HFF-Myc (cell line): ENCODE data around the gene FAM111A.

Experiments
- DNase-seq: peaks from one replicate; pipeline ENCODE4 v3.0.0-alpha.2; 2011; ENCODE audit warnings: low read depth; ENCODE audit errors: extremely low read depth
- H3K4me3 ChIP-seq: replicated peaks from 2 replicates; pipeline ENCODE4 v1.5.1; 2011; ENCODE audit warnings: low read depth, mild to moderate bottlenecking, control low read depth, low read length
- TF ChIP-seq, protein P1 (sequence below): IDR thresholded peaks from 2 replicates; pipeline ENCODE4 v1.5.1; 2012; ENCODE audit warnings: mild to moderate bottlenecking, low read depth, low read length, control low read depth; ENCODE audit errors: missing control alignments

FAM111A gene

DNA sequence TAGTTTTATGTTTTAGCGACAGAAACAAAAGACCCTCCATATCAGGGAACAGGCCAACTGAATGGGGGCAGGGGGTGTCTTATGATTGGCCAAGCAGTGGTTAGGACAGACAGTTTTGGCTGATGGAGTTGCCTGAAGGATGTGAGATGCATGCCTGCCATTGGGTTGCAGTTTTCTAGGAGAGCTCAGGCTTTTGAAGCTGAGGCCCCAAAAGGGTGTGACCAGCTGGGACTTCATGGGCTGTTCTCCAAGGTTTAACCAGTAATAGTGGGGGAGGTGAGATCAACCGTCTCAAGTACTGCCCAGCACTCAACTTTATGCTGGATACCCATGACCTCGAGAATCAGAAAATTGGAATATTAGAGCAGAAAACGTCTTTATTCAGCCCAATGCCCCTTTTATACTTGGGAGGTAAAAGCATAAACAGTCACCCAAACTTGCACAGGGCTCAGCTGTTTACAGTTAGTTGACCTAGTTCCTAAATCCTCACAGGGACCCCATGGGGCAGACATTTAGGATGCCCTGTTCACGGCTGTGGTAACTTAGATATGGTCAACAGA lies 42.8 kb downstream of the FAM111A start:
- TF ChIP-seq, protein P1, sequence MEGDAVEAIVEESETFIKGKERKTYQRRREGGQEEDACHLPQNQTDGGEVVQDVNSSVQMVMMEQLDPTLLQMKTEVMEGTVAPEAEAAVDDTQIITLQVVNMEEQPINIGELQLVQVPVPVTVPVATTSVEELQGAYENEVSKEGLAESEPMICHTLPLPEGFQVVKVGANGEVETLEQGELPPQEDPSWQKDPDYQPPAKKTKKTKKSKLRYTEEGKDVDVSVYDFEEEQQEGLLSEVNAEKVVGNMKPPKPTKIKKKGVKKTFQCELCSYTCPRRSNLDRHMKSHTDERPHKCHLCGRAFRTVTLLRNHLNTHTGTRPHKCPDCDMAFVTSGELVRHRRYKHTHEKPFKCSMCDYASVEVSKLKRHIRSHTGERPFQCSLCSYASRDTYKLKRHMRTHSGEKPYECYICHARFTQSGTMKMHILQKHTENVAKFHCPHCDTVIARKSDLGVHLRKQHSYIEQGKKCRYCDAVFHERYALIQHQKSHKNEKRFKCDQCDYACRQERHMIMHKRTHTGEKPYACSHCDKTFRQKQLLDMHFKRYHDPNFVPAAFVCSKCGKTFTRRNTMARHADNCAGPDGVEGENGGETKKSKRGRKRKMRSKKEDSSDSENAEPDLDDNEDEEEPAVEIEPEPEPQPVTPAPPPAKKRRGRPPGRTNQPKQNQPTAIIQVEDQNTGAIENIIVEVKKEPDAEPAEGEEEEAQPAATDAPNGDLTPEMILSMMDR: no peak
- no peak for DNase-seq

DNA sequence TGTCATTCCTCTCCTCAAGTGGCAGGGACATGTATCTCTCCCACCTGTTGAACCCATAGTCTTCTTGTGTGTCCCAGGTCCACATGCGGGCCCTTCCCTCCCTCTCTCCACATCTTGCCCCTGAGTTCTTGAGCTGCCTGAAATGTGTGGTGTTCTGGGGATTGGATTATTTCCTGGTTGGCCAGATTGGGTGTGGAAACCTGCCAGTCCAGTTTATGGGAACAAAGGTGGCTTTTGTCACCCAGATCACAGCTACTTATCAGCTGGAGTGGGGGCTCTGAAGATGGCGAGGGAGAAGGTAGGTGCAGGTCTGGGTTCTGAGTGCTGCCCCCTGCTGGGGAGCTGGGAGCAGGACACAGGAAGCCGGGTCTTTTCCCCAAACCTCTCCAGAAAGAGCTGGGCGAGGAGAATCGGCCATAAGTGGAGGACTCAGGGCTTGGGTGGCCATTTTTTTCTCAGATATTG lies 43.5 kb downstream of the FAM111A start:
- DNase-seq: no peak
- H3K4me3 ChIP-seq: no peak overlapping the region
- TF ChIP-seq, protein P1: peak; percentile 71

More for the DNA sequence above, 42.8 kb downstream of the FAM111A start:
- no peak overlapping the region for H3K4me3 ChIP-seq

DNA sequence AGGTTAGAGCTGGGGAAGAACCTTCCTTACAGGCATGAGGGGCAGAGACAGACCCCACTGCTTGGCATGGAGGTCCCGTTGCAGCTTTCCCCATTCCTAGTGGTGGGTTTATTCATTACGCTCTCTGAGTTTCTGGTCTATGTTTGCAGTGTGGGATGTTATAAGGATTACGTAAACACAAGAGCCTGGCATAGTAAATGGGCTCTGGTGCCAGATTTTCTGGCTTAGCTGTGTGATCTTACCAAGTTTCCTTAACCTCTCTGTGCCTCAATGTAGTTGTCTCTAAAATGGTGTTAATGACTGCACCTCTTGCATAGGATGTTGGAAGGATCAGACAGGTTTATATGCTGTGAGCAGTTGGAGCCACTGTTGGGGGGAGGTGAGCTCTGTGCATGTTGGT lies 44.4 kb downstream of the FAM111A start:
- TF ChIP-seq, protein P1: no peak
- no peak overlapping the region for H3K4me3 ChIP-seq
- DNase-seq: no peak

DNA sequence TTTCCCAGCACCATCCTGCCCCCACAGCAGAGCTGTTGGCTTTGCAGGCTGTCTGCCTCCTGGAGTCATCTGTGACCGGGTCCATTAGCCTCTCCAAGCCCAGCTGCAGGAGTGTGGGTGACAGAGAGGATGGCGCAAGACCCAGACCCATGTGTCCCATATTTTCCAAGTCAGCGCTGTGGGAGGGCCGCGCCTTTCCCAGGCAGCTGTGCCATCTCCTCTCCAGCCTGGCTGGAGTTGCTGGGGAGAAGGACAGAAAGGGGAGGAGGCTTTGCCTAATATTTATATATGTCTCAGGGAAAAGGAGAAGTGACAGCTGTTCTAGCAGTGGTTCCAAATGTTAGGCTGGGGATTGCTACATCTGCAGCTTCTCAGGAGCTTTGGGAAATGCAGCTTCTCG lies 44.9 kb downstream of the FAM111A start:
- TF ChIP-seq, protein P1: no peak
- no peak for DNase-seq
- H3K4me3 ChIP-seq: no peak overlapping the region

DNA sequence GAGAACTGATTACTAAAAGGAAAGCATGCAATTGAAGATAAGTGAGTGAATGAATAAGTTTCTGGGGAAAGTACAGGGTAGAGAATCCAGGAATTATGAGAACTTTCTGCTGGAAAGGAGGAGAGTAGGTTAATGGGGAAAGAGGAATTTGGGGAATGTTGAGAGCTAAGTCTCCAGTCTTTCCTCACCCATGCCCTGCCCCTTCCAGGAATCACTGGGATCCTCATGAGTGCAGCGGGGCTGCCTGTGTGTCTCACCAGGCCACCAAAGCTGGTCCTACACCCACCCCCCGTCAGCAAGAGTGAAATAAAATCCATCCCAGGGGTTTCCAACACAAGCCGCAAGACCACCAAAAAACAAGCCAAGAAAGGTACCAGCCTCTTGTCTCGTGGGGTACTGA lies 46.3 kb downstream of the FAM111A start:
- no peak for DNase-seq
- TF ChIP-seq, protein P1: no peak
- H3K4me3 ChIP-seq: no peak overlapping the region

DNA sequence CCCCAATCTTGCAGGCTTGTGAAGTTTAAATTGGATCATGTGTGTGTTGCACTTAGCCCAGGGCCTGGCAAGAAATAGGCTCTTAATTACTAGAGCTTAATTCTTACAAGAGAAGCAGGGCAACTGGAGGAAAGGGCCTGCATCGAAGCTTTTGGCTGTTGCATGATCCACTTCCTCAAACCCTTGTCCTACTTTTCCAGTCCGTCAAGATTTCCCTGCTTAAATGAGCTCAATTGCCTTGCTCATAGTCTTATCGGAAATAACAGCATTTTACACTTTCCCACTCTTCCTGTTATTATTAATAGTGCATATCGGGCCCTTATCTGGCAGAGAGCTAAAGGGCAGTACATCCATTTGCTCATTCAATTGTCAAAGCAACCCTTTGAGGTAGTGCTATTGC lies 47.3 kb downstream of the FAM111A start:
- DNase-seq: no peak
- H3K4me3 ChIP-seq: no peak overlapping the region
- TF ChIP-seq, protein P1: no peak

DNA sequence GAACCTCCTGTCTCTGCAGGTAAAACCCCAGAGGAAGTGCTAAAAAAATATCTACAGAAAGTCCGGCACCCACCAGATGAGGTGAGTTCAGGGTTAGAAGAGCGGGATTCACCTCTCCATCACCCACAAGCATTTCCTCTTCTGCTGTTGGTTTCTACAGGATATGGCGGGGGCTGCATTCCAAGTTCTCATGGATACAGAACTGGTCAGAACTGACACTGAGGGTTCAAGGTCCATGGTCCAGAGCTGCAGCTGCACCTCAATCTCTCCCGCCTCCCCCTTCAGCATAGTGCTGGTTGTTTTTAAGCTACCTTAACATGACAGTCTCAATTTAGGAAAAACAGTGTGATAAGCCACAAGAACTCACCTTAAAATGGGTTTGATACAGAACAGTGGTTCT lies 48.4 kb downstream of the FAM111A start:
- TF ChIP-seq, protein P1: no peak
- DNase-seq: no peak
- H3K4me3 ChIP-seq: no peak overlapping the region
